A549 (cell line): Measurements from ENCODE around the gene CDC42SE1. TPM values are rescaled to one million over a fixed set of nuclear protein-coding genes. Genes with fewer than 3 reads are reported as not detected.

ENCODE experiments used
- ATAC-seq, 2 experiments: fragments of 200-7000 bp in 1 of 2; fragments of >200 bp in 1 of 2; cut with Nextera tagmentation in 1 of 2; cut with Tn5 transposase in 1 of 2; 3 replicates each; pipeline versions ENCODE4 v1.8.0 to v1.9.1; 2018 to 2020; ENCODE audit warnings: mild to moderate bottlenecking in 1 of 2, moderate library complexity in 1 of 2
- CTCF ChIA-PET: fragments of 300-600 bp; sonication (Branson Sonifier 250); formaldehyde crosslinking; extraction: SDS; loops from one replicate; lab custom pipeline; 2021; ENCODE audit warnings: antibody characterized with exemption, inconsistent platforms; lab: Yijun Ruan, JAX
- POLR2A ChIA-PET: fragments of 350-600 bp; formaldehyde crosslinking; extraction: SDS; loops from one replicate; lab custom pipeline; 2021; ENCODE audit warnings: antibody characterized with exemption, inconsistent platforms; lab: Yijun Ruan, JAX
- DNase-seq, 2 experiments: peaks; one replicate each; pipeline versions ENCODE4 v3.0.0 to v3.0.0-alpha.2; 2011 to 2016; ENCODE audit warnings: low read depth in 1 of 2, low spot score in 1 of 2
- FAIRE-seq: peaks from 2 replicates; lab custom pipeline; 2011; peaks lifted over from hg19 to GRCh38; lab: Jason Lieb, UNC
- H3K27ac ChIP-seq, 2 experiments: fragments of >200 bp; sonication (Bioruptor Twin); formaldehyde crosslinking; 3 replicates each; pipeline ENCODE4 v1.5.1; 2016 to 2017
- H3K4me1 ChIP-seq: fragments of >200 bp; sonication (Bioruptor Twin); formaldehyde crosslinking; 3 replicates; pipeline ENCODE4 v1.6.1; 2016
- H3K4me2 ChIP-seq: fragments of >200 bp; sonication (Bioruptor Twin); formaldehyde crosslinking; 3 replicates; pipeline ENCODE4 v1.6.1; 2016
- H3K4me3 ChIP-seq: fragments of >200 bp; sonication (Bioruptor Twin); formaldehyde crosslinking; 3 replicates; pipeline ENCODE4 v1.5.1; 2016
- H3K9me3 ChIP-seq: fragments of >200 bp; sonication (Bioruptor Twin); formaldehyde crosslinking; 3 replicates; pipeline ENCODE4 v1.6.1; 2016
- CBX8 ChIP-seq: fragments of 200-600 bp; sonication (generic); IDR thresholded peaks from 2 replicates; pipeline ENCODE4 v1.6.1; 2016
- CEBPB ChIP-seq, 2 experiments: fragments of >200 bp in 1 of 2; sonication (Bioruptor Twin) in 1 of 2; formaldehyde crosslinking in 1 of 2; IDR thresholded peaks; 2 replicates each; pipeline ENCODE4 v1.6.1; 2012 to 2016
- CHD2 ChIP-seq: fragments of 150-350 bp; IDR thresholded peaks from 2 replicates; pipeline ENCODE4 v1.6.1; 2014; ENCODE audit warnings: low read length; ENCODE audit not compliant: partially characterized antibody
- CHD4 ChIP-seq: fragments of 200-600 bp; sonication (generic); IDR thresholded peaks from 2 replicates; pipeline ENCODE4 v1.6.1; 2016; ENCODE audit warnings: antibody characterized with exemption, mild to moderate bottlenecking, borderline replicate concordance
- ESRRA ChIP-seq: fragments of 150-350 bp; IDR thresholded peaks from 2 replicates; pipeline ENCODE4 v1.6.1; 2014; ENCODE audit warnings: mild to moderate bottlenecking, low read length, borderline replicate concordance
- FOSB ChIP-seq: fragments of 250-450 bp; sonication (Bioruptor Pico); IDR thresholded peaks from 2 replicates; pipeline ENCODE4 v1.5.0; 2020; ENCODE audit warnings: mild to moderate bottlenecking, moderate library complexity
- FOSL2 ChIP-seq, 2 experiments: fragments of 450-650 bp in 1 of 2; fragments of >200 bp in 1 of 2; sonication (Bioruptor Twin) in 1 of 2; formaldehyde crosslinking; IDR thresholded peaks; 2 replicates each; pipeline versions ENCODE4 v1.5.0 to v1.6.1; 2016 to 2020; ENCODE audit warnings: mild to moderate bottlenecking in 1 of 2, moderate library complexity in 1 of 2
- FOXS1 ChIP-seq: fragments of 250-450 bp; sonication (Bioruptor Pico); IDR thresholded peaks from 2 replicates; pipeline ENCODE4 v1.5.0; 2020; ENCODE audit warnings: mild to moderate bottlenecking, moderate library complexity
- HEYL ChIP-seq: fragments of 250-450 bp; sonication (Bioruptor Pico); IDR thresholded peaks from 2 replicates; pipeline ENCODE4 v1.8.0; 2021; ENCODE audit warnings: mild to moderate bottlenecking, moderate library complexity
- HOXA7 ChIP-seq: fragments of 250-450 bp; sonication (Bioruptor Pico); IDR thresholded peaks from 2 replicates; pipeline ENCODE4 v1.5.0; 2020; ENCODE audit warnings: mild to moderate bottlenecking, moderate library complexity
- HOXB13 ChIP-seq: fragments of 250-450 bp; sonication (Bioruptor Pico); IDR thresholded peaks from 2 replicates; pipeline ENCODE4 v1.5.0; 2020; ENCODE audit warnings: low read depth, mild to moderate bottlenecking, moderate library complexity
- HOXB5 ChIP-seq: fragments of 250-450 bp; sonication (Bioruptor Pico); IDR thresholded peaks from 2 replicates; pipeline ENCODE4 v1.5.0; 2020; ENCODE audit warnings: mild to moderate bottlenecking, moderate library complexity
- JUN ChIP-seq, 2 experiments: fragments of >200 bp; sonication (Bioruptor Twin); formaldehyde crosslinking; IDR thresholded peaks; 2 replicates in 1 of 2; 3 replicates in 1 of 2; pipeline ENCODE4 v1.6.1; 2016 to 2017
- JUNB ChIP-seq: fragments of >200 bp; sonication (Bioruptor Twin); formaldehyde crosslinking; IDR thresholded peaks from 2 replicates; pipeline ENCODE4 v1.6.1; 2016
- KDM1A ChIP-seq: fragments of 200-600 bp; sonication (generic); IDR thresholded peaks from 2 replicates; pipeline ENCODE4 v1.6.1; 2016; ENCODE audit warnings: low read depth, mild to moderate bottlenecking
- KDM5A ChIP-seq: fragments of 200-600 bp; sonication (generic); IDR thresholded peaks from 2 replicates; pipeline ENCODE4 v1.6.1; 2016; ENCODE audit warnings: antibody characterized with exemption, mild to moderate bottlenecking
- MAFK ChIP-seq: fragments of 450-650 bp; IDR thresholded peaks from 2 replicates; pipeline ENCODE4 v1.6.1; 2014; ENCODE audit not compliant: partially characterized antibody
- MAZ ChIP-seq: fragments of 150-350 bp; IDR thresholded peaks from 2 replicates; pipeline ENCODE4 v1.6.1; 2014; ENCODE audit warnings: antibody characterized with exemption, low read depth, low read length, borderline replicate concordance
- NFE2L2 ChIP-seq: fragments of 150-350 bp; conservative IDR thresholded peaks from 2 replicates; pipeline ENCODE4 v1.6.1; 2014; ENCODE audit warnings: low read length
- NR3C1 ChIP-seq: fragments of >200 bp; sonication (Bioruptor Twin); formaldehyde crosslinking; IDR thresholded peaks from 3 replicates; pipeline ENCODE4 v1.6.1; 2017
- POLR2A ChIP-seq: IDR thresholded peaks from 2 replicates; pipeline ENCODE4 v1.6.1; 2012; ENCODE audit warnings: mild to moderate bottlenecking, low read length
- POLR2AphosphoS2 ChIP-seq: conservative IDR thresholded peaks from 2 replicates; pipeline ENCODE4 v1.6.1; 2012; ENCODE audit warnings: low read length, improper control_type of control experiment, inconsistent platforms
- RAD21 ChIP-seq, 2 experiments: fragments of >200 bp in 1 of 2; sonication (Bioruptor Twin) in 1 of 2; formaldehyde crosslinking in 1 of 2; IDR thresholded peaks in 1 of 2; conservative IDR thresholded peaks in 1 of 2; 2 replicates in 1 of 2; 3 replicates in 1 of 2; pipeline ENCODE4 v1.6.1; 2012 to 2018; ENCODE audit warnings: inconsistent platforms in 1 of 2
- SMC3 ChIP-seq: fragments of >200 bp; sonication (Bioruptor Twin); formaldehyde crosslinking; IDR thresholded peaks from 3 replicates; pipeline ENCODE4 v1.6.1; 2018; ENCODE audit warnings: inconsistent platforms
- SREBF2 ChIP-seq: fragments of 450-650 bp; IDR thresholded peaks from 2 replicates; pipeline ENCODE4 v1.6.1; 2014; ENCODE audit warnings: mild to moderate bottlenecking, moderate library complexity
- WGBS: methylation state at CpG from one replicate; pipeline ENCODE4 v1.1.6; 2017; ENCODE audit errors: missing lambda C conversion rate; 5-methylcytosine and 5-hydroxymethylcytosine counted together
- polyA plus RNA-seq, 4 experiments: library from polyadenylated mRNA; depleted of rRNA in 3 of 4; stranded (reverse); fragments of >200 nt; fragmentation: RNase III in 1 of 4; extraction: RNeasy Plus Mini Kit Qiagen cat#74134 plus additional on column Dnase treatment in 1 of 4; gene quantifications; 2 replicates in 3 of 4; 3 replicates in 1 of 4; pipeline ENCODE4 v1.2.3, GENCODE V29; 2011 to 2017
- TF ChIP-seq, protein P1 (sequence below): IDR thresholded peaks from 2 replicates; pipeline ENCODE4 v1.6.1; 2012
- TF ChIP-seq, protein P2 (sequence below): fragments of 450-650 bp; IDR thresholded peaks from 2 replicates; pipeline ENCODE4 v1.6.1; 2014; ENCODE audit warnings: antibody characterized with exemption
- TF ChIP-seq, protein P3 (sequence below): fragments of >200 bp; sonication (Bioruptor Twin); formaldehyde crosslinking; IDR thresholded peaks from 2 replicates; pipeline ENCODE4 v1.6.1; 2016
- TF ChIP-seq, protein P4 (sequence below): fragments of 150-350 bp; IDR thresholded peaks from 2 replicates; pipeline ENCODE4 v1.6.1; 2014; ENCODE audit warnings: low read depth, mild to moderate bottlenecking, low read length

Gene CDC42SE1
- polyA plus RNA-seq, 2 of the 4 experiments (the other 2 are of a cell fraction): 54.7 to 83.1 TPM

DNA sequence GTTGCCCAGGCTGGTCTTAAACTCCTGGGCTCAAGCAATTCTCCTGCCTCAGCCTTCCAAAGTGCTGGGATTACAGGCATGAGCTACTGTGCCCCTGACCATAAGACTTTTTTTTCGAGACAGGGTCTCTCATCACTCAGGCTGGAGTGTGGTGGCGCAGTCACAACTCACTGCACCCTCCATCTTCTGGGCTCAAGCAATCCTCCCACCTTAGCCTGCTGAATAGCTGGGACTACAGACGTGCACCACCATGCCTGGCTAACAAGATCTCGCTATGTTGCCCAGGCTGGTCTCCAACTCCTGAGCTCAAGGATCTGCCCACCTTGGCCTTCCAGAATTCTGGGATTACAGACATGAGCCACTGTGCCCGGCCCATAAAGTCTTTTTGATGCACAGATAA lies 10.0 kb downstream of the CDC42SE1 start:
- H3K4me3 ChIP-seq: no peak overlapping the region
- FAIRE-seq (no peak), DNase-seq (no peak), ATAC-seq (no peak)
- no peak overlapping the region for H3K27ac ChIP-seq
- ChIA-PET POLR2A (interaction anchor here (1.0 to 1.5 kb wide), 3 partner anchors 9 to 13 kb away, joined by 4 to 6 read pairs (median 5); partner anchors contain the start of genes CDC42SE1 and MLLT11), CTCF (interaction anchor here (0.8 to 7.8 kb wide), 7 partner anchors 9 to 54 kb away, joined by 4 to 62 read pairs (median 7); partner anchors contain the start of genes CDC42SE1, GABPB2, MINDY1 and MLLT11)
- H3K4me1 ChIP-seq: peaks cover 16% of the 10 kb centered on the region
- TF ChIP-seq CHD4 (no peak), SREBF2 (no peak), JUN (IDR thresholded peaks at IDR 0.05) (peak in 1 of 2 experiments; percentile 18; a peak in 1 of 5 replicates), NR3C1 (no peak), CHD2 (no peak), CBX8 (no peak)
- TF ChIP-seq, protein P1, sequence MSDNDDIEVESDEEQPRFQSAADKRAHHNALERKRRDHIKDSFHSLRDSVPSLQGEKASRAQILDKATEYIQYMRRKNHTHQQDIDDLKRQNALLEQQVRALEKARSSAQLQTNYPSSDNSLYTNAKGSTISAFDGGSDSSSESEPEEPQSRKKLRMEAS: no peak
- TF ChIP-seq, protein P2, sequence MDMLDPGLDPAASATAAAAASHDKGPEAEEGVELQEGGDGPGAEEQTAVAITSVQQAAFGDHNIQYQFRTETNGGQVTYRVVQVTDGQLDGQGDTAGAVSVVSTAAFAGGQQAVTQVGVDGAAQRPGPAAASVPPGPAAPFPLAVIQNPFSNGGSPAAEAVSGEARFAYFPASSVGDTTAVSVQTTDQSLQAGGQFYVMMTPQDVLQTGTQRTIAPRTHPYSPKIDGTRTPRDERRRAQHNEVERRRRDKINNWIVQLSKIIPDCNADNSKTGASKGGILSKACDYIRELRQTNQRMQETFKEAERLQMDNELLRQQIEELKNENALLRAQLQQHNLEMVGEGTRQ: no peak
- 94% methylated on average over 5 of the region's 5 CpGs for whole genome bisulfite sequencing
- H3K9me3 ChIP-seq: no peaks in the 10 kb centered on the region
- H3K4me2 ChIP-seq: peak overlapping the region; percentile 95

DNA sequence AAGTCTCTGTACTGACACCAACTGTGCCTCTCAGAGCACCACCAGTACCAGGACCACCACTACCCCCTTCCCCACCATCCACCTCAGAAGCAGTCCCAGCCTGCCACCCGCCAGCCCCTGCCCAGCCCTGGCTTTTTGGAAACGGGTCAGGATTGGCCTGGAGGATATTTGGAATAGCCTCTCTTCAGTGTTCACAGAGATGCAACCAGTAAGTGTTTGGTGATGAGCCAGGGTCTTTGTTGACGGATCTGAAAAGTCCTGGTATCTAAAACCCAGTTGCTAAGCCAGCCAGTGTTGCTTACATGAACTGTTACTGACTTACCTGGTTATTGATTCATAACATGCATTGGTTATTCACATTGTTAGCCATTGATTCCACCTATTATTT lies 10.8 kb downstream of the CDC42SE1 start:
- Histone ChIP-seq H3K9me3 (no peaks in the 10 kb centered on the region), H3K4me2 (peak overlapping the region; percentile 95), H3K27ac (peak overlapping the region; percentile 94 to 96), H3K4me3 (peak overlapping the region; percentile 80), H3K4me1 (peaks cover 16% of the 10 kb centered on the region)
- DNase-seq: no peak
- CTCF ChIA-PET: interaction anchor here (0.9 to 7.8 kb wide), 14 partner anchors 8 to 91 kb away, joined by 3 to 62 read pairs (median 4); partner anchors contain the start of genes BNIPL, CDC42SE1 and MINDY1
- 21% methylated on average over 2 of the region's 3 CpGs for WGBS
- TF ChIP-seq JUN (IDR thresholded peaks at IDR 0.05) (no peak), SMC3 (0 out of 3 replicates have a peak, but pooled peaks have one; percentile 20), FOSB (no peak), CEBPB (IDR thresholded peaks at IDR 0.05) (0 out of 4 replicates have a peak, but pooled peaks of 1 of the 2 experiments have one; percentile 7)
- POLR2A ChIA-PET: interaction anchor here (0.7 to 2.0 kb wide), 6 partner anchors 11 to 196 kb away, joined by 3 to 34 read pairs (median 3); partner anchors contain the start of genes ANXA9, CDC42SE1 and MLLT11
- ATAC-seq: no peak; a peak in 1 of 6 replicates
- no peak for FAIRE-seq

DNA sequence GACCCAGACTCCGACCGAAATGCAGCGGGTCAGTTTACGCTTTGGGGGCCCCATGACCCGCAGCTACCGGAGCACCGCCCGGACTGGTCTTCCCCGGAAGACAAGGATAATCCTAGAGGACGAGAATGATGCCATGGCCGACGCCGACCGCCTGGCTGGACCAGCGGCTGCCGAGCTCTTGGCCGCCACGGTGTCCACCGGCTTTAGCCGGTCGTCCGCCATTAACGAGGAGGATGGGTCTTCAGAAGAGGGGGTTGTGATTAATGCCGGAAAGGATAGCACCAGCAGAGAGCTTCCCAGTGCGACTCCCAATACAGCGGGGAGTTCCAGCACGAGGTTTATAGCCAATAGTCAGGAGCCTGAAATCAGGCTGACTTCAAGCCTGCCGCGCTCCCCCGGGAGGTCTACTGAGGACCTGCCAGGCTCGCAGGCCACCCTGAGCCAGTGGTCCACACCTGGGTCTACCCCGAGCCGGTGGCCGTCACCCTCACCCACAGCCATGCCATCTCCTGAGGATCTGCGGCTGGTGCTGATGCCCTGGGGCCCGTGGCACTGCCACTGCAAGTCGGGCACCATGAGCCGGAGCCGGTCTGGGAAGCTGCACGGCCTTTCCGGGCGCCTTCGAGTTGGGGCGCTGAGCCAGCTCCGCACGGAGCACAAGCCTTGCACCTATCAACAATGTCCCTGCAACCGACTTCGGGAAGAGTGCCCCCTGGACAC lies 11.3 kb downstream of the CDC42SE1 start:
- POLR2A ChIA-PET: interaction anchor here (0.7 to 2.0 kb wide), 7 partner anchors 12 to 196 kb away, joined by 3 to 34 read pairs (median 3); partner anchors contain the start of genes ANXA9, CDC42SE1, MINDY1 and MLLT11
- no peak for FAIRE-seq
- CTCF ChIA-PET: interaction anchor here (0.8 to 7.8 kb wide), 17 partner anchors 9 to 91 kb away, joined by 3 to 62 read pairs (median 3); partner anchors contain the start of genes BNIPL, CDC42SE1 and MINDY1
- H3K27ac ChIP-seq: peak overlapping the region; percentile 94 to 96
- H3K9me3 ChIP-seq: no peaks in the 10 kb centered on the region
- peak; percentile 83 to 96 for DNase-seq
- H3K4me1 ChIP-seq: peaks cover 16% of the 10 kb centered on the region
- peak overlapping the region; percentile 80 for H3K4me3 ChIP-seq
- H3K4me2 ChIP-seq: peak overlapping the region; percentile 95
- ATAC-seq: peak; percentile 87 to 91
- WGBS: 2% methylated on average over 21 of the region's 48 CpGs
- TF ChIP-seq, protein P3, sequence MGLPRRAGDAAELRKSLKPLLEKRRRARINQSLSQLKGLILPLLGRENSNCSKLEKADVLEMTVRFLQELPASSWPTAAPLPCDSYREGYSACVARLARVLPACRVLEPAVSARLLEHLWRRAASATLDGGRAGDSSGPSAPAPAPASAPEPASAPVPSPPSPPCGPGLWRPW: no peak
- no peak for TF ChIP-seq FOXS1
- no peak for TF ChIP-seq HOXA7 (CRISPR knock-in tag)
- TF ChIP-seq, protein P1: peak; percentile 80
- no peak for TF ChIP-seq HEYL
- no peak for TF ChIP-seq MAZ
- TF ChIP-seq CEBPB (IDR thresholded peaks at IDR 0.05): no peak
- no peak for TF ChIP-seq ESRRA
- TF ChIP-seq HOXB5: peak; percentile 32; the same call in 1 of the 2 replicates
- TF ChIP-seq HOXB13: no peak
- TF ChIP-seq KDM5A: no peak
- no peak for TF ChIP-seq MAFK
- TF ChIP-seq, protein P2: no peak
- TF ChIP-seq, protein P4, sequence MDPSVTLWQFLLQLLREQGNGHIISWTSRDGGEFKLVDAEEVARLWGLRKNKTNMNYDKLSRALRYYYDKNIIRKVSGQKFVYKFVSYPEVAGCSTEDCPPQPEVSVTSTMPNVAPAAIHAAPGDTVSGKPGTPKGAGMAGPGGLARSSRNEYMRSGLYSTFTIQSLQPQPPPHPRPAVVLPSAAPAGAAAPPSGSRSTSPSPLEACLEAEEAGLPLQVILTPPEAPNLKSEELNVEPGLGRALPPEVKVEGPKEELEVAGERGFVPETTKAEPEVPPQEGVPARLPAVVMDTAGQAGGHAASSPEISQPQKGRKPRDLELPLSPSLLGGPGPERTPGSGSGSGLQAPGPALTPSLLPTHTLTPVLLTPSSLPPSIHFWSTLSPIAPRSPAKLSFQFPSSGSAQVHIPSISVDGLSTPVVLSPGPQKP: no peak
- peak; percentile 53; the same call in 1 of the 2 replicates for TF ChIP-seq POLR2A
- no peak for TF ChIP-seq JUNB
- no peak for TF ChIP-seq FOSL2 (IDR thresholded peaks at IDR 0.05)
- no peak for TF ChIP-seq FOSL2 (CRISPR knock-in tag; IDR thresholded peaks at IDR 0.05)
- TF ChIP-seq CHD4: no peak
- no peak for TF ChIP-seq SREBF2
- peak in 1 of 2 experiments; percentile 17; a peak in 1 of 5 replicates for TF ChIP-seq RAD21 (conservative IDR thresholded peaks at IDR 0.05 in 1 of 2, IDR thresholded peaks at IDR 0.05 in 1 of 2)
- TF ChIP-seq KDM1A: no peak
- no peak for TF ChIP-seq NFE2L2
- peak; percentile 88; the same call in 1 of the 2 replicates for TF ChIP-seq POLR2AphosphoS2
